NCI-H69 (cell line): ENCODE data around the gene PRLR.
"Not testable (repeated sequence)": the region's sequence is repeated elsewhere in the genome, so short reads cannot be mapped to it uniquely, and the experiment has no call there.

Experiments used
- DNase-seq: peaks from one replicate; lab custom pipeline; 2025; lab: John Stamatoyannopoulos, UW

Gene PRLR

DNA sequence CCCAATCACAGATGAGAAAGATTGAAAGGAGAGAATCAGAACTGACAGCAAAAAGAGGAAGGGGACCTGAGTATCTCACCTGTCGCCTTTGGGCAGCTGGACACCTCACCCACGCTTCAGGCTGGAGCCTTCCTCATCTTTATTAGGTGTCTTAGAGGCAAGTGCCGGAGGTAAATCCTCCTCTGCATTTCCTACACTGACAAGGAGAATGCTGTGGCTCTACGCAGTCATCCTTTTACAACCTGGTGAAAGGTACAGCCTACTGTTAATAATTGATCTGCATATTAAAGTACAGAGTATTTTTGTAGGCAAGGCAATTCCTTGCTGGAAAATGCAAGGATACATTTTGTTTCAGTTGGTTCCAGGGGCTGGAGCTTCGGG is 34.8 kb downstream of the PRLR start:
- no peak for DNase-seq

DNA sequence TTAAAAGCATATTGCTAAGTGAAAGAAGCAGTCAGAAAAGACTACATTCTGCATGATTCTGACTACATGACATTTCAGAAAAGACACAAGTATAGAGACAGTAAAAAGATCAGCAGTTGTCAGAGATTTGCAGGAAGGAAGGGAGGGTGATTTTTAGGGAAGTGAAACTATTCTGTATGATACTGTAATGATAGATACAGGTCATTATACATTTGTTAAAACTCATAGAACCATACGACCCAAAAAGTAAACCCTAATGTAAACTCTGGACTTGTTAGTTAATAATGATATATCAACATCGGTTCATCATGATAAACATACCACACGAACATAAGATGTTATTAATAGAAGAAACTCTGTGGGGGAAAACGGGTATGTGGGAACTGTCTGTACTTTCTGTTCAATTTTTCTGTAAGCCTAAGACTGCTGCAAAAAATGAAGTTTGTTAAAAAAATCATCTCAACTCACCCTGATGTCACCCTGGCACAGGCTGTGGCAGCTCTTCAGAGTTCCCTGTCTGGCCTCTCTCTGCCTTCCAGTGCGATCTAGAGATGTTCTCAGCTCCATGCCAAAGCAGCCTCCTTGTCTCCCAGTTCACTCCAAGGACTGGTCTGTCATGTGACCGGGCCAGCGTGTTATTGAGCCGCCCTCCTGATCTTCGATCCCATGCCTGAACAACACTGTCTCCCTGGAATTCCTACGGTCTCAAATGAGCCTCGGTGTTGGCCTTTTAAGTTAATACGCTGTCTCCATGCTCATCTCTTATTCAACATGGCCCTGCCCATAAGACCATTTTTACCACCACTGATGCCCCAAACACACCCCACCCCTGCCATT is 35.4 kb downstream of the PRLR start:
- no peak for DNase-seq

DNA sequence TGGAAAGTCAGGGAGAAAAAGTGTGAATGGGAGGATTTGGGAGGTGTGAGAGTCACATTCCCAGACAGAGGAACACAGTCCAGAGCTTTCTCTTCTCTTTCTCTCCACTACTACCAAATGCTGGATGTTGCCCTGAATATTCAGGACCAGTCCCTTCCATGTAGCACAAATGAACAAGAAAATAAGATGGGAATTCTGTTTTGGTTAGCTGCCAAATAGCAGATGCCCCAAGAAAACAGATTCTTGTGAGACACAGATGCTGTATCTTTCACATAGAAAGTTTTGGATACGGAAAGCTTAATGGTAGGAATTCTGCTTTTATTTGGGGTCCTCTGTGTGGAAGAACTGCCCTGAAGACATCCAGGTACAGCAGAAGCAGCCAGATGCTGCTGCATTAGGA is 37.8 kb downstream of the PRLR start:
- no peak for DNase-seq

DNA sequence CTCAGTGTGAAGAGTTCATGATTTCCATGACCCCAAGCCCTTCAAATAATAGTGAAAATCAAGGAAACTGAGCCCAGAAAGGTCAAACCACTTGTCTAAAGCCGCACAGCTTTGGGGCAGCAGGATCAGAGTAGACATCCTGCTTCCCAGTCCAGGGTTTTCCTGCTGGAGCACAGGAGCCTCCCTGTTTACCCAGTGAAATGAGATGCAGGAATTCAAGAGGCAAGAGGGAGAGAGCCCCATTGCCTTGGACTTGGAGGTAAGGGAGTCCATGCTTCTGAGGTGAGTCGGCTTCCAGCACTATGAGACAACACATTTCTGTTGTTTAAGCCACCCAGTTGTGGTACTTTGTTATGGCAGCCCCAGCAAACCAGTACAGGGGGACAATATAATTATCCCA is 40.5 kb downstream of the PRLR start:
- DNase-seq: not testable (repeated sequence)

DNA sequence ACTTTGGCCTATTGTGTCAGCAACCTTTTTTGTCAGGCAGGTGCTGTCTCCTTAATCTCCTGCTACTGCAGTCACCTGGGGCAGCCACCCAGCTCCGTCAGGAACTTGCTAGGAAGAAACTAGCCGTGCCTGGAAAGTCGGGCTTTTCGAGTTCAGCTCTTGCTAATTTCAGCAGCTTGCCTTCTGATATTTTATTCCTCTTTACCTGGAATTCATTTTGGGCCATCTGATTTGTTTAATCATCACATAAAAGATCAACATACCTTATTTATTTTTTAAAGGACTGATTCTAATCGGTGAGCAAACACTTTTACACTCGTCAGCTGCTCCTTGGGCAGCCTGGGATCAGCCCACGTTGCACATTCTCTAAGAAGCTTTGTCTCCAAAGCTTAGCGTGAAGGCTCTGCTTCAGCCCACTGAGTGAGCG is 42.2 kb downstream of the PRLR start:
- no peak for DNase-seq

DNA sequence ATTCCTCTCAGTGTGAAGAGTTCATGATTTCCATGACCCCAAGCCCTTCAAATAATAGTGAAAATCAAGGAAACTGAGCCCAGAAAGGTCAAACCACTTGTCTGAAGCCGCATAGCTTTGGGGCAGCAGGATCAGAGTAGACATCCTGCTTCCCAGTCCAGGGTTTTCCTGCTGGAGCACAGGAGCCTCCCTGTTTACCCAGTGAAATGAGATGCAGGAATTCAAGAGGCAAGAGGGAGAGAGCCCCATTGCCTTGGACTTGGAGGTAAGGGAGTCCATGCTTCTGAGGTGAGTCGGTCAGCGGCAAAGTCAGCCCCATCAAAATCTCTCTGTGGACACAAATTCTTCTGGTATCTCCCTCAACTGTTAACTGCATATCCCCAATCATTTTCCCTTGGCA is 42.7 kb downstream of the PRLR start:
- DNase-seq: not testable (repeated sequence)

DNA sequence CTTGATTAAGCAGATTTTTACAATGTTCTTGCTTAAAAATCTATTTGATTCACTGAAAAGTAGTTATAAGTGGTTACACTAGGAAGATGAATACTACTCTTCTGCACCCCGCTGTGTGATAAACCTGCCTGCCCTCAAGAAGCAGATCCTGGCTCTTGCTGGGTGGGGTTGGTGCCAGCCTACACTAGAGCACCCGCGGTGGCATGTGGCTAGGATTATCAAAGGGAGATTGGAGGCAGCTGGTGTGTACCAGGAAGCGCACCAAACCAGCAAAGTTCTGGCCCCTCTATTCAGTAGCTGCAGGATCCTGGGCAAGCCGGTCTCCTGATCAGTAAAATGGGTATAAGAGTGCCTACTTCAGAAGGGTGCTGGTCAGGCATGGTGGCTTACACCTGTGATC is 43.5 kb downstream of the PRLR start:
- no peak for DNase-seq

DNA sequence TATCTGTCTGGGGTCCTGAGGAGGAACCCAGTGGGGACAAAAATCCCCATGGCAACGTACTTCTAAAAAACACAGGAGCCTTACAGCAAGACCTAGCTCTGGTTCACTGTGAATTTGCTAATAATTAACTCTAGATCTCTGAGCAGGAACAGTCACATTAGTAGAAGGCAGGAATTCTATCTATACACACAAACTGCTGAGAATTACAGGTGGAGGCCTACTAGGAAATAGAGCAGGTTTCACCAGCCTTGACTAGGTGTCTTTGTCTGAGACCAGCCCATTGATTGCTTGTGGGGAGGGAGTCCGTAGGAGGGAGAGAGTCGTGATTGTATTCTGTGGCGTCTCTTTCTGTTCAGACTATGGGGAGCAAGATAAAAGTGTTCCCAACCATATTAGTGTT is 44.8 kb downstream of the PRLR start:
- no peak for DNase-seq

DNA sequence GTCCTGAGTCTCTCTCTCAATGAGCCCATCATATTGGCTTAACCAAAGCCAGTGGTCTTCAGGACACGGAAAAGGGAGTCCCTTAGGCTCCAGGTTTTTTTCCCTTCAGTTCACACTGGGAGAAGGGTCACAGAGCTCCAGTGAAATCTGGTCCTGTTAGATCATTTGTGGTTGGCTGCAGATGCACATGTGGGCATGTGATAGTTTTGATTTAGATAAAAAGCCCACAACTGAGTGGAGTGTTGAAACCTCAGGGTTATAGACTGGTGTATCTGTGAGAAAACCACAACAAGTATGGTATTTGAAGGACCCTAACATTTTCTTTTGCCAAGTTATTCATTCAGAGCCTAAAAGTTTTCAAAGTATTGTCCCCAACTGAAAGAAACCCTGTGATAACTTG is 46.7 kb downstream of the PRLR start:
- DNase-seq: no peak

DNA sequence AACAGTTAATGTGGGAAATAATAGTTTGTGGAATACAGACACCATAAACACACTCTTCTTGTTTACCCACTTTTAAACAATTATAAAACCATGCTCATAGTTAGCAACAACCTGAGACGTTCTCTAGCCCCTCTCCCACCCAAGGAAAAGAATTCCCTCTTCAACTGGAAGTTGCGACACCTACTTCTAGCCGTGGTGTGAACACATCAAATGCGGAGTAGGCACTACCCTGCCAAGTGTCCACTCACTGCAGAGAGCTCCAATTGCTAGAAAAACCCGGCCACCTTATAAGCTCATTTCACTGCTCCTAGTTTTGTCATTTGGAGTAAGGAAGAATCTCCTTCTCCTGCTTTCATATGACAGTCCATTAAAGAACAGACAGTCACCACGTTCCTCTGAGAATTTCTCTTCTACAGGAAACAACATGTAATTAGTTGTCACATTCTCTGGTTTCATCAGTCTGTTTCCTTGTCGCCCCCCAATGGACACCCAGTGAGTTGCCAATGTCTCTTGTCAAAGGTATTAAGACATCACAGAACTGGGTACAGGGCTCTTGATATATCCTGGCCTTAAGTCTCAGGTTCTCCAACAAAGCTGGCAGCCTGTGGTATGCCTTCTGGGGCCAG is 47.3 kb downstream of the PRLR start:
- DNase-seq: peak; percentile 55

DNA sequence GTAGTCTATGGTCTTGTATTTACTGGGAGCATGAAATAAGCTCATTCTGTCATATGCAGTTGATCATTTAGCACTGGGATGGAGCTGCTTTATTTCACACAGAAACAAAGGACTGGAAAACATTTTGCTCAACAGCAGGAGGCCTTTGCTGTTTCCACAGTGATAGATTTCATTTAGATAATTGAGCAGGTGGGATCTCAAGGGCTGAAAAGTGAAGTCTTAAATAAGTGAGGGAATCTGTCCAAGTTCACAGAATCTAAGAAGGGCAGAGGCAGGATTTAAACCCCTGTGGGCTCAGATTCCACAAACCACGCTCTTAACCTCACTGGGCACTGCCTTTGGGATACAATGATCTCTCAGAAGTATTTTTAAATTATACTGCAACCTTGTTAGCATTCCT is 47.8 kb downstream of the PRLR start:
- no peak for DNase-seq

DNA sequence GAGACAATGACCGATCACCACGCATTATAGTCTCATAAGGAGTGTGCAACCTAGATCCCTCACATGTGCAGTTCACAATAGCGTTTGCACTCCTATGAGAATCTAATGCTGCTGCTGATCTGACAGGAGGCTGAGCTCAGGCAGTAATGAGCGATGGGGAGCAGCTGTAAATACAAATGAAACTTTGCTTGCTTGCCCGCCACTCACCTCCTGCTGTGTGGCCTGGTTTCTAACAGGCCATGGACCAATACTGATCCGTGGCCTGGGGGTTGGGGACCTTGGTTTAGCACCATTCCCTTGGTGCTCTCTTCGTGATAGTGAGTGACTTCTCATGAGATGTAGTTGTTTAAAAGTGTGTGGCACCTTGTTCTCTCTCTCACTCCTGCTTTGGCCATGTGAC is 50.2 kb downstream of the PRLR start:
- DNase-seq: no peak

DNA sequence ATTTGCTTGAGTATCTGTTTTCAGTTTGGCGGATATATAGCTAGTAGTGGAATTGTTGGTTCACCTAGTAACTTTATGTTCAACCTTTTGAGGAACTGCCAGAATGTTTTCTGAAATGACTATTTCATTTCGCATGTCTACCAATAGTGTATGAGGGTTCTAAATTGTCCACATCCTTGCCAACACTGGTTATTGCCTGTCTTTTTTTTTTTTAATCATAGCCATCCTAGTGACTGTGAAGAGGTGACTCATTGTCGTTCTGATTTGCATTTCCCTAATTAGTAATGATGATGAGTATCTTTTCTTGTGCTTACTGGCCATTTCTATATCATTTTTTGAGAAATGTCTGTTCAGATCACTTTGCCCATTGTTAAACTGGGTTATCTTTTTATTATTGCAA is 52.5 kb downstream of the PRLR start:
- no peak for DNase-seq

DNA sequence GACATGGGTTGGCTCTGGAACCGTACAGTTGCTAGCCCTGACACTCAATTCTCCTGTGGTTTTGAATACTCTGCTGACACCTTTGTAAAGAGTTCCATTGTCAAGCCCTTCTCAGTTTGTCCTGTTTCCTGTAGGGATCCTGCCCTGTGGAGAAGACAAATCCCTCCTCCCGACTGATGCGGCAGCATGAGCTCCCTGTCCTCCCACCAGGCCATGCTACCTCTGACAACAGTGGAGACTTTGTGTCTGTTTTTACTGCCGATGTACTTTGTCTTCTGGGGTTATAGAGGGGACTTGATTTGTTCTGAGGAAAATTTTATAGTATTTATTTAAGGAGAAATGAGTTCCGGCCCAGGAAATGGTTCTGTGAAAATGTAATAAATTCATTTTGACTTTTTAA is 57.8 kb downstream of the PRLR start:
- no peak for DNase-seq

DNA sequence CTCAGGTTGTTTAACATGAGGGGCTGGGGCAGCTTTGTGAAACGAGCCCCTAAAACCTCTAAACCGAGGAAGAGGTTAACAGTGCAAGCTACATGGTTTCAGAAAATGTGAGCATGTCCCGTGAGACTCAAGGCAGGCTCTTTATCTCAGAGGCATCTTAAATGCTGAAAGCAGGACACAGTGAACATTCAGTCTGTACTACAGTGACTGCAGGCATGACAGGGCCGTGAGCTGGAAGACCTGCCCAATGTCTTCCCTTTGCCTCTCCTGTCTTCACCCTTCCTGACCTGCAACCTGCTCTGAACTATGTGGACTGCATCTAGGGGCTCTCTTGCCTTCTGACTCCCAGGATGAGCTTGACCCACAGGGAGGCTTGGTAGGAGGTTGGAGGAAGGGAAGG is 58.3 kb downstream of the PRLR start:
- DNase-seq: no peak

DNA sequence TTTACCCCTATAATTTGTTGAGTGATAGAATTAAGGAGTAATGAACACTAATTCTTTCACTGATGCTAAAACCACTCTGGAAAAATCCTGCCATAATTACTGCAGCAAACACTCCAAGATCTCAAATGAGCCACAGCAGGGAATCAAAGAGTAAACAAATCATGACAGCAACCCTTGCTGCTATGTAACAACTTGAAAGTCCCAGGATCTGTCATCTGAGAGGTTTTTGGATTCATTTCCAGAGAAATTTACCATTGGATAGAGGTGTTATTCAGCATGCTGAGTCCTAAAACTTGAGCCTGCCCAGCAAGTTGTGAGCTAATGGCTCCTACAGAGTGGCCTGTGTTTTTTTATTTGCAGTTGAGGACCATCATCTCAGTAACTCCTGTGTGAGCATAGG is 59.2 kb downstream of the PRLR start:
- DNase-seq: peak; percentile 31

DNA sequence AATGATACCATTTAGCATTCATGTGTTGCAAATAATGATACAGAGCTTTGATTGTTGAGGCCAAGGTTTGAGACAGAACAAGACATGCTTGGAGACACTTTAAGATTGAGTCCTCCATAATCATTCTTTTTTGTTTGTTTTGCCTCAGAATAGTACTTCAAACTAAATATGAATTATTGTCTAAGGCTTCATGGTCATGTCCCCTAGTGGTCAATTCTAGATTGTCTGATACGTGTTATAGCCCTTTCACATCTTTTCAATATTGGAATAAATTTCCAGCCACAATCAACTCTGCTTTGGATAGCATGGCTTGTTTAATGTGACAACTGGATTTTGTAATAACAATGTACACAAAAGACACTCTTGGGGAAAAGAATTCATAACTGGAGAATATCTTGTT is 64.2 kb downstream of the PRLR start:
- no peak for DNase-seq

DNA sequence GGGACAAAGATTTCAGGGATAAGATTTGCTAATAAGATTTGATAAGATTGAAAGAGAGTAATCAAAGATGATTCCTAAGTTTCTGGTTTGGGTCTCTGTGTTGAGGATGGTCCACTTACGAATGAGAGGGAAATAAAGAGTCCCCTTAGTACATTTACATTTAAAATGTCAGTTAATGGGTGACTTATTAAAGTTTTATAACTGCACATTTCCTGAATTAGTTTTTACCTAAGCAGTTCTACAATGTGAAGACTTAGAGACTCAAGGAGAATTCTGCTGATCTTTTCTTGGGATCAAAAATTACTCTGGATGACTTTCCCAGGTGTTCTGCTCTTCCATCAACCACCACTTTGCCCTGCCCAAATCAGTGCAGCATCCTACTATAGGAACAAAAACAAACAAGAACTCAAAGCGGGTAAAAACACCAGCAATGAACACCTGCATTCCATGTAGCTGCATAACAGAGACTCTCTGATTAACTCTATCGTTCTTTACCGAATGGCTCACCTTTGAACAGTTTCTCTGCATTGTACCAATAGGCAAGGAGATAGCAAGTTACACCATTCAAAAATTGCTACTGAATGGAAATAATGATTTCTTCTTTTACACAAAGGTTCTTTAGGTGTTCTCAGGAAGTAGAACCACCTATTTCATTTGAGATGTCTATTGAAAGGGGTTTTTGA is 65.3 kb downstream of the PRLR start:
- DNase-seq: no peak

DNA sequence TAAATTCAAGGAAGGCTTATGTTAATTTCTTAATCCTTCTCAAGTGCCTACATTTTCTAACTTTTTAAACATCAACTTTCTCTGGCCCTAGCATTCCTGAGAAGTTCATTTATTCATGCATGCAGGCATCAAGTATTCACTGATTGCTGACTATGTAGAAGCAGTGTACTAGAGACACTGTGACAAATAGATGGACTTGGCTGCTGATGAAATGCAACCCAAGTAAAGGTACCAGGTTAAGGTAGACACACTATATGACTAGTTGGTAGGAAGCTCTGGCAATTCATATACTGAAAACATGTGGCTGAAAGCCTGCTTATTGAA is 66.6 kb downstream of the PRLR start:
- DNase-seq: no peak

DNA sequence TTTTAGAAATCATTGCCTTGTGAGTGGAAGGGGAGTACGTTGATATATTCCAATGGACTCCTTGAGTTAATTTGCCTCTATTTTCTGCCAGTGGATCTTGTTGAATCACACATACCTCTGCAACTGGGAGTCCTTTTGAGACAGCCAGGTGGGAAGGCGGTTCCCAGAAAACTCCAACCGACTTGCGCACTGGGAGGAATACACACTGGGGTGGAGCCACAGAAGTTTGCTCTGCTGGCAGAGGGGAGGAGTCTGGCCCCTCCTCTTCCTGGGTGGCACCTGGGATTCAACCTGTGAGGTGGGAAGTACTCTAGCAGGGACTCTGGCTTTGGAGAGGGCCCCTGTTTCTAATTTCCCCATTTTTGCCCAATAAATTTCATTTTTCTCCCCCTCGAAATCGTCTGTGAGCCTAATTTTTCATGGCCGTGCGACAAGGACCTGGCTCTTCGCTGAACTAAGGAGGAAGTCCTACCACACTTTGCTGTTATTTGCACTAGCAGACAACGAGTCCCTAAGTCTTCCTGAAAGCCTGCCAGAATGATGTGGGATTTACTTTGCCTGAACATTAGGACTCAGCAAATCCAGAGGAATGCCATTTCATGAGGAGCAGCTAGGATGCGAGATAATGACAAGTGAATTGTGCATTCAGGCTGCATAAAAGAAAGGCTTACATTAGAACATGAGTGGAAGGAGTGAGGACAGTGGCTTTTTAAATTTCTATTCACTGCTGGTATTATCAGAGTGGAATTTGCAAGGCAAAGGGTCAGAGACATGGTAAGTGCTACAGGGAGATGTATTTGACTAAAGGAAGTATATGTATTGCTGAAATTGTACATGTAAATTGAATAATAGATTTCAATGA is 67.2 kb downstream of the PRLR start:
- DNase-seq: no peak

DNA sequence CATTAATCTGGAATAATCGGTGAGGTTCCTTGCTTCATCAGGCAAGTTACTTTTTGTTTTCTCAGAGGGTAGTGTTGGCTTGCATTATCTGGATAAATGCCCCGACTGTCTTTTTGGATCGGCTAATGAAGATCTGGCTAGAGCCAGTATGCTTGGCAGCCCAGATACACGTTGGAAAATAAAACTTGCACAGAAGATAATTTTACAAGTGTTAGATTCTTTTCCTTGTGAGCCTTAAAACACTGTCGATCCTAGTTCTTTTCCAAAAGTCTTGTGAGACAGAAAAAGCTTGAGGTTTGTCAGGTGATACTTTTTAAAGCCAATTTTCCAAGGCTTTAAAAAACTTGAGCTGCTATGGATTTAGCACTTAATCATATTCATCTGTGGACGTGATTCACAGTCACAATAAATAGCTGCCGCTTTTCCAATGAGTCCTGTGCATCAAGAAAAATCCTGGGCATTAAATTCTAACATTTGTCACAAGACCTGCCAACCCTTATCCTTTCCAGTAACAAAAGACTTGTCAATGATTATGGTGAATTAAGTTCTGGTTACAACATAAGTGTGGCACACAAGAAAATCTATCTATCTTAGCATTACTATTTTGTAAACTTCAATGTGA is 68.5 kb downstream of the PRLR start:
- no peak for DNase-seq

DNA sequence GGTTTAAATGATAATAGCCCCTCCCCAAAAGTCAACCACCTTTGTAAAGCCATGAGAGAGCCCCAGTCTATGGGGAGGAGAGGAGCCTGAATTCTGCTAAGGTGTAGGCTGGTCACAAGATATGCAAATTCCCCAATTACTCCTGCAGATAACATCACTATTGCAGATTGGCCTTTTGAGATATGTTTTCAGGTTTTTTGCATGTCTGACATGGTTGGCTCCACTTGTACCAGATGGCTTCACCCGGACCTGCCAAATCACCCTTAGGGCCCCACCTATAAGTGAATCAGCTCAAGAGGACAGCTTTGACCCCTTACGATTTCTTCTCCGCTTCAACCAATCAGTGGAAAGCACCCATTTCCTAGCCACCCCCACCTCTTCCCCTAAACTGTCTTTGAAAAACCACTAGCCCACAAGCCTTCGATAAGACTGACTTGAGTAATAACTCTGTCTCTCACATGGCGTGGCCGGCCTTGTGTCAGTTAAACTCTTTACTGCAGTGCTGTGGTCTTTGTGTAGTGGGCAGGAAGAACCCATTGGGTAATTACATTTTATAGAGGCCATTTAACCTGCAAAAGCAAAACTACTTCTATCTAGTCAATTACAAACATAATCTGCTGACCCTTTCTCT is 69.7 kb downstream of the PRLR start:
- no peak for DNase-seq
